H1 (cell line): ENCODE data around the gene ZFAND5. TPM values are rescaled to one million over a fixed set of nuclear protein-coding genes. Genes with fewer than 3 reads are reported as not detected.

ENCODE experiments used
- ATF3 ChIP-seq: IDR thresholded peaks from 2 replicates; pipeline ENCODE4 v1.6.1; 2011; ENCODE audit warnings: low read depth, mild to moderate bottlenecking, low read length; ENCODE audit not compliant: insufficient read depth
- GABPA ChIP-seq: IDR thresholded peaks from 2 replicates; pipeline ENCODE4 v1.6.1; 2011; ENCODE audit warnings: mild to moderate bottlenecking, low read length, moderate library complexity, borderline replicate concordance; ENCODE audit not compliant: insufficient read depth
- POLR2A ChIP-seq, 2 experiments: IDR thresholded peaks; 1 replicate in 1 of 2; 2 replicates in 1 of 2; pipeline ENCODE4 v1.6.1; 2011; ENCODE audit warnings: low read depth in 2 of 2, low read length in 2 of 2, mild to moderate bottlenecking in 2 of 2; ENCODE audit errors: control extremely low read depth in 1 of 2
- RXRA ChIP-seq: IDR thresholded peaks from 2 replicates; pipeline ENCODE4 v1.6.1; 2011; ENCODE audit warnings: low read depth, mild to moderate bottlenecking, low read length, moderate library complexity; ENCODE audit not compliant: insufficient read depth
- TAF1 ChIP-seq: IDR thresholded peaks from 2 replicates; pipeline ENCODE4 v1.6.1; 2011; ENCODE audit warnings: mild to moderate bottlenecking, low read depth, low read length
- TBP ChIP-seq: IDR thresholded peaks from 2 replicates; pipeline ENCODE4 v1.6.1; 2011; ENCODE audit warnings: low read depth, low read length, improper control_type of control experiment
- USF2 ChIP-seq: IDR thresholded peaks from 2 replicates; pipeline ENCODE4 v1.6.1; 2011; ENCODE audit warnings: low read length, improper control_type of control experiment
- polyA plus RNA-seq, 7 experiments: library from polyadenylated mRNA; depleted of rRNA in 3 of 7; stranded (reverse) in 5 of 7; unstranded in 2 of 7; fragments of >200 nt in 5 of 7; fragments of 200-250 nt in 2 of 7; gene quantifications; 1 replicate in 5 of 7; 2 replicates in 1 of 7; 4 replicates in 1 of 7; pipeline versions ENCODE4 v1.2.1 to v1.2.3, GENCODE V29; 2011 to 2013; ENCODE audit warnings: missing spikeins in 2 of 7, mixed read lengths in 2 of 7
- total RNA-seq: library from RNA; stranded (reverse); fragmentation: NEBNext Ultra II Directional; extraction: Animal tissue kit (Norgen Biotek cat#: 25700); gene quantifications from 2 replicates; pipeline ENCODE4 v1.2.1, GENCODE V29; 2021

The ZFAND5 gene
- total and polyA plus RNA-seq, 2 of the 8 experiments (the other 6 are each of a cell fraction or from before 2014, with no cell fraction given) = 76.7 to 225 TPM

- TF ChIP-seq TAF1 (no peak), USF2 (no peak), RXRA (no peak), GABPA (no peak), POLR2A (IDR thresholded peaks at IDR 0.05; ENCODE audit: control extremely low read depth in 1 of 2, low read depth in 2 of 2, low read length in 2 of 2) (no peak), ATF3 (no peak), TBP (no peak)
These were observed 47.6 kb upstream of the ZFAND5 start (continued) for GRCh38 chr9:72412483-72413040.
